OCI-LY7 (cell line): ENCODE results near the gene CRYBG3. TPM values are rescaled to one million over a fixed set of nuclear protein-coding genes. Genes with fewer than 3 reads are reported as not detected.

Experiments used
- BruUV-seq: library from RNA; stranded (reverse); fragments of 400-500 nt; replicated peaks from 2 replicates; lab custom pipeline; 2021; lab: Mats Ljungman, UMichigan
- CTCF ChIA-PET: fragments of 300-600 bp; sonication (Branson Sonifier 250); formaldehyde crosslinking; loops from one replicate; lab custom pipeline; 2022; ENCODE audit warnings: antibody characterized with exemption; ENCODE audit not compliant: unreplicated experiment; lab: Charles Lee
- POLR2A ChIA-PET: fragments of 300-600 bp; sonication (Branson Sonifier 250); formaldehyde crosslinking; loops from one replicate; lab custom pipeline; 2022; ENCODE audit warnings: antibody characterized with exemption; lab: Charles Lee
- DNase-seq: peaks from one replicate; pipeline ENCODE4 v3.0.0-alpha.2; 2015; ENCODE audit warnings: low spot score
- H2AFZ ChIP-seq: fragments of 200-600 bp; sonication (generic), shearing (Covaris generic); 2 replicates; pipeline ENCODE4 v1.6.1; 2014; ENCODE audit warnings: mild to moderate bottlenecking, antibody characterized with exemption, low read length, moderate library complexity
- H3K27ac ChIP-seq: fragments of 200-600 bp; sonication (generic); 2 replicates; pipeline ENCODE4 v1.5.1; 2014; ENCODE audit warnings: mixed run types, low read depth, mild to moderate bottlenecking, moderate library complexity, low read length, inconsistent platforms; ENCODE audit not compliant: poor library complexity, severe bottlenecking
- H3K36me3 ChIP-seq: fragments of 200-600 bp; sonication (generic); 2 replicates; pipeline ENCODE4 v1.6.1; 2014; ENCODE audit warnings: mild to moderate bottlenecking, antibody characterized with exemption, low read length, moderate library complexity, mixed read lengths; ENCODE audit not compliant: insufficient read depth
- H3K4me1 ChIP-seq: fragments of 200-600 bp; sonication (generic); 2 replicates; pipeline ENCODE4 v1.5.1; 2014; ENCODE audit warnings: mild to moderate bottlenecking, low read length; ENCODE audit not compliant: insufficient read depth, poor library complexity, severe bottlenecking
- H3K4me2 ChIP-seq: fragments of 200-600 bp; sonication (generic); 2 replicates; pipeline ENCODE4 v1.6.1; 2014; ENCODE audit warnings: mild to moderate bottlenecking, low read length
- H3K4me3 ChIP-seq: fragments of 200-600 bp; sonication (generic); 2 replicates; pipeline ENCODE4 v1.5.1; 2014; ENCODE audit warnings: mild to moderate bottlenecking, low read depth, low read length; ENCODE audit not compliant: poor library complexity, severe bottlenecking
- H3K79me2 ChIP-seq: fragments of 200-600 bp; sonication (generic); 2 replicates; pipeline ENCODE4 v1.6.1; 2016; ENCODE audit warnings: low read depth, mild to moderate bottlenecking, low read length, moderate library complexity, mixed read lengths; ENCODE audit not compliant: insufficient read depth
- H3K9me2 ChIP-seq: fragments of 200-600 bp; sonication (generic); 2 replicates; pipeline ENCODE4 v1.6.1; 2016; ENCODE audit warnings: mild to moderate bottlenecking, low read length, mixed read lengths; ENCODE audit not compliant: insufficient read depth
- H3K9me3 ChIP-seq: fragments of 200-600 bp; sonication (generic); 2 replicates; pipeline ENCODE4 v1.6.1; 2014; ENCODE audit warnings: mild to moderate bottlenecking, mixed run types, low read length, mixed read lengths
- H4K20me1 ChIP-seq: fragments of 200-600 bp; sonication (generic); 2 replicates; pipeline ENCODE4 v1.6.1; 2014; ENCODE audit warnings: mild to moderate bottlenecking, antibody characterized with exemption, low read length, moderate library complexity, mixed read lengths; ENCODE audit not compliant: insufficient read depth
- EZH2phosphoT487 ChIP-seq: fragments of 200-600 bp; sonication (generic); IDR thresholded peaks from 2 replicates; pipeline ENCODE4 v1.6.1; 2018; ENCODE audit warnings: low read depth, borderline replicate concordance, mild to moderate bottlenecking, mixed run types, antibody characterized with exemption, low read length, moderate library complexity, mixed read lengths
- intact Hi-C: fragments of 100-400 bp; cut with micrococcal nuclease; formaldehyde crosslinking; loops from one replicate; pipeline ENCODE4 v1.10.0; 2022; ENCODE audit not compliant: unreplicated experiment
- total RNA-seq, 2 experiments: library from RNA; depleted of rRNA in 1 of 2; stranded (reverse); fragments of >200 nt in 1 of 2; shearing (Covaris generic) in 1 of 2; gene quantifications; 2 replicates each; pipeline ENCODE4 v1.2.3, GENCODE V29; 2014 to 2022
- TF ChIP-seq, protein P1 (sequence below): fragments of 200-600 bp; sonication (generic); conservative IDR thresholded peaks from 2 replicates; pipeline ENCODE4 v1.5.1; 2014; ENCODE audit warnings: mild to moderate bottlenecking, antibody characterized with exemption, low read length, moderate library complexity, mixed read lengths

CRYBG3 gene
- total RNA-seq, 2 experiments from 2014 or later, result 0.22 to 0.46 TPM

DNA sequence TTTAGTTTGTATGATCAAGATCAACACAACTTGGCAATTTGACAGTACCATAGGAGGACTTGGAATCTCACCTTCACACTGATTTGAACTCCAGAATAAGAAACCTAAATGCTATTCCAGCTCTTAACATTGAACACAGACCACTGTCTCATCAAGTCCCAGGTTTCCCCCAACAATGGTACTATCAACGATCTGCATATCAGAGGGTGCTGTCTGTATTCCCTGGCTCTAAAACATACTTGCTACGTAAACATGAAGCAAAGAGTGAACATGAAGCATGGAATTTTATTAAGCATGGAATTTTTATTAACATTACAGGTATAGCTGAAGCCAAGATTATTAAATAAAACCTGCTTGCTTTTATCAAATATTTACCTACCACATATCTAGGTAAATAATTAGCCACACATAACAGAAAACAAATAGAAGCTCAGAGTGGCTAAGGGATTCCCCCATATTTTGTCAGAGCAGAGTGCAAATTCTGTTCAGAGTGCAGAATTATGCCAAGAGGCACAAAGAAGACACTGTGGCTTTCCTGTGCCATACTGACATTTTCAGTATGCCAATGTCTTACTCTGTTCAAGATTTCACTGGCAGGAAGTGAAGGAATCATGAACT lies 172.6 kb downstream of the CRYBG3 start:
- Histone ChIP-seq H2AFZ (no peak overlapping the region), H3K4me1 (no peaks in the 10 kb centered on the region), H3K36me3 (no peaks in the 10 kb centered on the region), H3K4me3 (no peak overlapping the region), H3K4me2 (no peak overlapping the region), H3K79me2 (no peaks in the 10 kb centered on the region), H3K9me3 (no peaks in the 10 kb centered on the region), H3K9me2 (no peaks in the 10 kb centered on the region), H3K27ac (no peak overlapping the region), H4K20me1 (no peaks in the 10 kb centered on the region)
- ChIA-PET POLR2A (interaction anchor here (0.9 kb wide), 1 partner anchor 10 kb away, joined by 5 read pairs; no protein-coding TSS in a partner anchor), CTCF (no interaction called here)
- intact Hi-C loops, result no loop called here
- no peak for DNase-seq
- no TSS peak for BruUV-seq
- TF ChIP-seq EZH2phosphoT487, result no peak
- TF ChIP-seq, protein P1, sequence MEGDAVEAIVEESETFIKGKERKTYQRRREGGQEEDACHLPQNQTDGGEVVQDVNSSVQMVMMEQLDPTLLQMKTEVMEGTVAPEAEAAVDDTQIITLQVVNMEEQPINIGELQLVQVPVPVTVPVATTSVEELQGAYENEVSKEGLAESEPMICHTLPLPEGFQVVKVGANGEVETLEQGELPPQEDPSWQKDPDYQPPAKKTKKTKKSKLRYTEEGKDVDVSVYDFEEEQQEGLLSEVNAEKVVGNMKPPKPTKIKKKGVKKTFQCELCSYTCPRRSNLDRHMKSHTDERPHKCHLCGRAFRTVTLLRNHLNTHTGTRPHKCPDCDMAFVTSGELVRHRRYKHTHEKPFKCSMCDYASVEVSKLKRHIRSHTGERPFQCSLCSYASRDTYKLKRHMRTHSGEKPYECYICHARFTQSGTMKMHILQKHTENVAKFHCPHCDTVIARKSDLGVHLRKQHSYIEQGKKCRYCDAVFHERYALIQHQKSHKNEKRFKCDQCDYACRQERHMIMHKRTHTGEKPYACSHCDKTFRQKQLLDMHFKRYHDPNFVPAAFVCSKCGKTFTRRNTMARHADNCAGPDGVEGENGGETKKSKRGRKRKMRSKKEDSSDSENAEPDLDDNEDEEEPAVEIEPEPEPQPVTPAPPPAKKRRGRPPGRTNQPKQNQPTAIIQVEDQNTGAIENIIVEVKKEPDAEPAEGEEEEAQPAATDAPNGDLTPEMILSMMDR, result no peak

Other genes with a start within 250 kb of the CRYBG3 start
- gene ARL6, start 57.3 kb upstream of the CRYBG3 start, total RNA-seq (2014; rRNA removed; shearing (Covaris generic)), result 5.0 and 8.6 TPM in 2 replicates
- gene ARL6, start 57.3 kb upstream of the CRYBG3 start, total RNA-seq (2022), result 5.5 and 5.9 TPM in 2 replicates
- 26.1 and 26.8 TPM in 2 replicates for gene RIOX2, start 150.4 kb downstream of the CRYBG3 start, total RNA-seq (2014; rRNA removed; shearing (Covaris generic))
- 32.0 and 32.6 TPM in 2 replicates for gene RIOX2, start 150.4 kb downstream of the CRYBG3 start, total RNA-seq (2022)
- not detected in 2 replicates for gene GABRR3, start 213.3 kb downstream of the CRYBG3 start, total RNA-seq (2014; rRNA removed; shearing (Covaris generic))
- not detected in 2 replicates for gene GABRR3, start 213.3 kb downstream of the CRYBG3 start, total RNA-seq (2022)